Measurements from ENCODE around the gene ATG2A. TPM values are rescaled to one million over a fixed set of nuclear protein-coding genes. Genes with fewer than 3 reads are reported as not detected.
A peak's percentile ranks its signal among the peaks of the same experiment; 100 is the strongest.

Gene ATG2A
- total and polyA plus RNA-seq, 2 experiments from 2014 or later: 11.7 to 18.1 TPM

GRCh38 chr11:64878223-64878493, 38.9 kb downstream of the ATG2A start:
- Histone ChIP-seq H3K4me2 (peak overlapping the region; percentile 94), H2AFZ (peak overlapping the region; percentile 20), H3K4me1 (ENCODE audit: insufficient read depth) (peaks cover 28% of the 10 kb centered on the region), H3K79me2 (peaks cover 55% of the 10 kb centered on the region), H4K20me1 (ENCODE audit: insufficient read depth, poor library complexity, severe bottlenecking) (peaks cover 22% of the 10 kb centered on the region), H3K4me3 (peak overlapping the region; percentile 79), H3K27ac (peak overlapping the region; percentile 83), H3K9me2 (replicated peaks; ENCODE audit: insufficient read depth) (no peaks in the 10 kb centered on the region), H3K36me3 (replicated peaks; ENCODE audit: insufficient read depth, low read depth) (no peaks in the 10 kb centered on the region), H3K27me3 (no peaks in the 10 kb centered on the region), H3K9me3 (ENCODE audit: low read depth) (no peaks in the 10 kb centered on the region)
- WGBS (ENCODE audit: low lambda C conversion rate, missing lambda C conversion rate): 0% methylated on average over 13 of the region's 21 CpGs
- TF ChIP-seq EZH2 (IDR thresholded peaks at IDR 0.05; ENCODE audit: borderline replicate concordance): no peak
- no peak for TF ChIP-seq CTCF (IDR thresholded peaks at IDR 0.05; ENCODE audit: poor library complexity)
- no peak for TF ChIP-seq EZH2phosphoT487 (IDR thresholded peaks at IDR 0.05; ENCODE audit: low read depth, severe bottlenecking, unreplicated experiment)
- DNase-seq (ENCODE audit: low spot score): no peak

- Histone ChIP-seq H3K4me2 (peak overlapping the region; percentile 94), H3K9me2 (replicated peaks; ENCODE audit: insufficient read depth) (no peaks in the 10 kb centered on the region), H2AFZ (peak overlapping the region; percentile 20), H3K79me2 (peaks cover 59% of the 10 kb centered on the region), H3K9me3 (ENCODE audit: low read depth) (no peaks in the 10 kb centered on the region), H3K36me3 (replicated peaks; ENCODE audit: insufficient read depth, low read depth) (no peaks in the 10 kb centered on the region), H3K27ac (peak overlapping the region; percentile 83), H3K27me3 (no peaks in the 10 kb centered on the region), H4K20me1 (ENCODE audit: insufficient read depth, poor library complexity, severe bottlenecking) (peaks cover 22% of the 10 kb centered on the region), H3K4me3 (peak overlapping the region; percentile 79), H3K4me1 (ENCODE audit: insufficient read depth) (peaks cover 34% of the 10 kb centered on the region)
- WGBS (ENCODE audit: low lambda C conversion rate, missing lambda C conversion rate): 1% methylated on average over 33 of the region's 41 CpGs
- TF ChIP-seq EZH2 (IDR thresholded peaks at IDR 0.05; ENCODE audit: borderline replicate concordance): no peak
- TF ChIP-seq EZH2phosphoT487 (IDR thresholded peaks at IDR 0.05; ENCODE audit: low read depth, severe bottlenecking, unreplicated experiment): no peak
- no peak for TF ChIP-seq CTCF (IDR thresholded peaks at IDR 0.05; ENCODE audit: poor library complexity)
- DNase-seq (ENCODE audit: low spot score): no peak
These were observed 39.4 kb downstream of the ATG2A start for GRCh38 chr11:64877390-64878222.

GRCh38 chr11:64876835-64877341, 40.1 kb downstream of the ATG2A start:
- Histone ChIP-seq H3K27ac (peak overlapping the region; percentile 83), H4K20me1 (ENCODE audit: insufficient read depth, poor library complexity, severe bottlenecking) (peaks cover 22% of the 10 kb centered on the region), H3K4me3 (peak overlapping the region; percentile 79), H2AFZ (no peak overlapping the region), H3K36me3 (replicated peaks; ENCODE audit: insufficient read depth, low read depth) (no peaks in the 10 kb centered on the region), H3K27me3 (no peaks in the 10 kb centered on the region), H3K79me2 (peaks cover 66% of the 10 kb centered on the region), H3K9me2 (replicated peaks; ENCODE audit: insufficient read depth) (no peaks in the 10 kb centered on the region), H3K9me3 (ENCODE audit: low read depth) (no peaks in the 10 kb centered on the region), H3K4me1 (ENCODE audit: insufficient read depth) (peaks cover 39% of the 10 kb centered on the region), H3K4me2 (peak overlapping the region; percentile 94)
- 13% methylated on average over 14 of the region's 14 CpGs for WGBS (ENCODE audit: low lambda C conversion rate, missing lambda C conversion rate)
- DNase-seq (ENCODE audit: low spot score): peak; percentile 65
- no peak for TF ChIP-seq CTCF (IDR thresholded peaks at IDR 0.05; ENCODE audit: poor library complexity)
- no peak for TF ChIP-seq EZH2 (IDR thresholded peaks at IDR 0.05; ENCODE audit: borderline replicate concordance)
- no peak for TF ChIP-seq EZH2phosphoT487 (IDR thresholded peaks at IDR 0.05; ENCODE audit: low read depth, severe bottlenecking, unreplicated experiment)
